ENCODE data around the gene POLD2.
A peak's percentile ranks its signal among the peaks of the same experiment; 100 is the strongest.

The POLD2 gene

GRCh38 chr7:44082541-44083207 is 40.7 kb downstream of the POLD2 start:
- TF ChIP-seq CTCF (IDR thresholded peaks at IDR 0.05): no peak
- DNase-seq (ENCODE audit: low spot score): peak; percentile 100
- Histone ChIP-seq H3K4me3 (peak overlapping the region; percentile 78), H3K27ac (peak overlapping the region; percentile 94 to 95)

- peak overlapping the region; percentile 27 to 67 for H3K27ac ChIP-seq
- DNase-seq (ENCODE audit: low spot score): no peak
- peak overlapping the region; percentile 78 for H3K4me3 ChIP-seq
- TF ChIP-seq CTCF (IDR thresholded peaks at IDR 0.05): no peak
Observed at GRCh38 chr7:44081266-44081748, 42.0 kb downstream of the POLD2 start.

- no peak for DNase-seq (ENCODE audit: low spot score)
- H3K27ac ChIP-seq: peak overlapping the region; percentile 27 to 67
- peak overlapping the region; percentile 78 for H3K4me3 ChIP-seq
- TF ChIP-seq CTCF (IDR thresholded peaks at IDR 0.05): no peak
Observed at GRCh38 chr7:44080686-44081265, 42.6 kb downstream of the POLD2 start.

GRCh38 chr7:44080118-44080517 is 43.2 kb downstream of the POLD2 start:
- H3K4me3 ChIP-seq: no peak overlapping the region
- no peak for DNase-seq (ENCODE audit: low spot score)
- H3K27ac ChIP-seq: peak overlapping the region in 1 of 2 donors; percentile 67
- no peak for TF ChIP-seq CTCF (IDR thresholded peaks at IDR 0.05)

GRCh38 chr7:44079331-44080021 is 43.9 kb downstream of the POLD2 start:
- H3K4me3 ChIP-seq: no peak overlapping the region
- peak overlapping the region in 1 of 2 donors; percentile 65 for H3K27ac ChIP-seq
- DNase-seq (ENCODE audit: low spot score): no peak
- no peak for TF ChIP-seq CTCF (IDR thresholded peaks at IDR 0.05)

- DNase-seq (ENCODE audit: low spot score): no peak
- H3K4me3 ChIP-seq: no peak overlapping the region
- peak overlapping the region in 1 of 2 donors; percentile 65 for H3K27ac ChIP-seq
- TF ChIP-seq CTCF (IDR thresholded peaks at IDR 0.05): no peak
Observed at GRCh38 chr7:44078521-44078920, 44.8 kb downstream of the POLD2 start.

All from coronary artery (tissue), 2 donors.